GM12878 (cell line): Measurements from ENCODE around the gene AGRP.

ENCODE experiments used
- CREB1 ChIP-seq: IDR thresholded peaks from 2 replicates; pipeline ENCODE4 v1.6.1; 2012; ENCODE audit warnings: low read depth, mild to moderate bottlenecking, inconsistent platforms
- FOXM1 ChIP-seq: IDR thresholded peaks from 2 replicates; pipeline ENCODE4 v1.6.1; 2012; ENCODE audit warnings: low read depth, mild to moderate bottlenecking, inconsistent platforms, low read length, moderate library complexity
- IKZF1 ChIP-seq: fragments of 450-650 bp; conservative IDR thresholded peaks from 2 replicates; pipeline ENCODE4 v1.6.1; 2017; ENCODE audit warnings: antibody characterized with exemption, mild to moderate bottlenecking
- NR2C2 ChIP-seq: IDR thresholded peaks from 2 replicates; pipeline ENCODE4 v1.6.1; 2011; ENCODE audit warnings: borderline replicate concordance, low read depth; ENCODE audit not compliant: control insufficient read depth, insufficient read length
- POLR2AphosphoS5 ChIP-seq: IDR thresholded peaks from 2 replicates; pipeline ENCODE4 v1.6.1; 2011; ENCODE audit warnings: mild to moderate bottlenecking, low read length, inconsistent platforms
- RAD21 ChIP-seq: IDR thresholded peaks from 2 replicates; pipeline ENCODE4 v1.6.1; 2011; ENCODE audit warnings: mild to moderate bottlenecking, low read depth, low read length, moderate library complexity; ENCODE audit not compliant: insufficient read depth
- SREBF1 ChIP-seq: IDR thresholded peaks from 2 replicates; pipeline ENCODE4 v1.6.1; 2012; ENCODE audit warnings: mild to moderate bottlenecking, low read length
- TAF1 ChIP-seq: IDR thresholded peaks from 2 replicates; pipeline ENCODE4 v1.6.1; 2011; ENCODE audit warnings: mild to moderate bottlenecking, low read depth, low read length, borderline replicate concordance
- ZNF217 ChIP-seq: fragments of 450-650 bp; IDR thresholded peaks from 2 replicates; pipeline ENCODE4 v1.6.1; 2017; ENCODE audit warnings: antibody characterized with exemption, mild to moderate bottlenecking
- TF ChIP-seq, protein P1 (sequence below): IDR thresholded peaks from 2 replicates; pipeline ENCODE4 v1.6.1; 2012; ENCODE audit warnings: low read depth, low read length, improper control_type of control experiment
- TF ChIP-seq, protein P2 (sequence below), 3 experiments: IDR thresholded peaks in 2 of 3; conservative IDR thresholded peaks in 1 of 3; 2 replicates each; pipeline ENCODE4 v1.5.1; 2011; ENCODE audit warnings: low read depth in 3 of 3, low read length in 3 of 3, mild to moderate bottlenecking in 3 of 3, control low read depth in 2 of 3, moderate library complexity in 2 of 3, inconsistent platforms in 1 of 3, mixed read lengths in 1 of 3; ENCODE audit not compliant: control insufficient read depth in 2 of 3, insufficient read depth in 1 of 3; ENCODE audit errors: extremely low read depth in 1 of 3

DNA sequence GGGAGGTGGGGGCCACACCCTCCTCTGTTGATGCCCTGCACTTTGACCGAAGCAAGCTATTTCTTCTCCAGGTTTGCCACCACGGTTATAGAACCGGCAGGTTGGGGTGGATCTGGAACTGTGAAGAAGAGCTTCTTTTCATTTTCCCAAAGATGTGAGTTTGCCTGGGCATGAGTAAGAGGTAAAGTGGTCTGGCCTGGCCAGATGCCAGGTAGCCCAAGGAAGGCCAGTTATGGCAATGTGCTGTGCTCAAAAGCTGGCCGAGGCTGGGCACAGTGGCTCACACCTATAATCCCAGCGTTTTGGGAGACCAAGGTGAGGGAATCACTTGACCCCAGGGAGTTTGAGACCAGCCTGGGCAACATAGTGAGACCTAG lies 21.1 kb downstream of the AGRP start:
- TF ChIP-seq, protein P1, sequence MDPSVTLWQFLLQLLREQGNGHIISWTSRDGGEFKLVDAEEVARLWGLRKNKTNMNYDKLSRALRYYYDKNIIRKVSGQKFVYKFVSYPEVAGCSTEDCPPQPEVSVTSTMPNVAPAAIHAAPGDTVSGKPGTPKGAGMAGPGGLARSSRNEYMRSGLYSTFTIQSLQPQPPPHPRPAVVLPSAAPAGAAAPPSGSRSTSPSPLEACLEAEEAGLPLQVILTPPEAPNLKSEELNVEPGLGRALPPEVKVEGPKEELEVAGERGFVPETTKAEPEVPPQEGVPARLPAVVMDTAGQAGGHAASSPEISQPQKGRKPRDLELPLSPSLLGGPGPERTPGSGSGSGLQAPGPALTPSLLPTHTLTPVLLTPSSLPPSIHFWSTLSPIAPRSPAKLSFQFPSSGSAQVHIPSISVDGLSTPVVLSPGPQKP: no peak
- no peak for TF ChIP-seq ZNF217
- TF ChIP-seq, protein P2, sequence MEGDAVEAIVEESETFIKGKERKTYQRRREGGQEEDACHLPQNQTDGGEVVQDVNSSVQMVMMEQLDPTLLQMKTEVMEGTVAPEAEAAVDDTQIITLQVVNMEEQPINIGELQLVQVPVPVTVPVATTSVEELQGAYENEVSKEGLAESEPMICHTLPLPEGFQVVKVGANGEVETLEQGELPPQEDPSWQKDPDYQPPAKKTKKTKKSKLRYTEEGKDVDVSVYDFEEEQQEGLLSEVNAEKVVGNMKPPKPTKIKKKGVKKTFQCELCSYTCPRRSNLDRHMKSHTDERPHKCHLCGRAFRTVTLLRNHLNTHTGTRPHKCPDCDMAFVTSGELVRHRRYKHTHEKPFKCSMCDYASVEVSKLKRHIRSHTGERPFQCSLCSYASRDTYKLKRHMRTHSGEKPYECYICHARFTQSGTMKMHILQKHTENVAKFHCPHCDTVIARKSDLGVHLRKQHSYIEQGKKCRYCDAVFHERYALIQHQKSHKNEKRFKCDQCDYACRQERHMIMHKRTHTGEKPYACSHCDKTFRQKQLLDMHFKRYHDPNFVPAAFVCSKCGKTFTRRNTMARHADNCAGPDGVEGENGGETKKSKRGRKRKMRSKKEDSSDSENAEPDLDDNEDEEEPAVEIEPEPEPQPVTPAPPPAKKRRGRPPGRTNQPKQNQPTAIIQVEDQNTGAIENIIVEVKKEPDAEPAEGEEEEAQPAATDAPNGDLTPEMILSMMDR (IDR thresholded peaks at IDR 0.05 in 2 of 3, conservative IDR thresholded peaks at IDR 0.05 in 1 of 3; ENCODE audit: control insufficient read depth in 2 of 3, extremely low read depth in 1 of 3, insufficient read depth in 1 of 3, low read depth in 3 of 3, low read length in 3 of 3): no peak
- no peak for TF ChIP-seq CREB1
- TF ChIP-seq RAD21: no peak
- TF ChIP-seq POLR2AphosphoS5: no peak
- TF ChIP-seq FOXM1: no peak
- TF ChIP-seq NR2C2: no peak
- no peak for TF ChIP-seq TAF1
- TF ChIP-seq SREBF1: no peak
- no peak for TF ChIP-seq IKZF1
